ENCODE results near the gene ICOSLG. TPM values are rescaled to one million over a fixed set of nuclear protein-coding genes. Genes with fewer than 3 reads are reported as not detected.
"Not testable (repeated sequence)": the region's sequence is repeated elsewhere in the genome, so short reads cannot be mapped to it uniquely, and the experiment has no call there.

The ICOSLG gene
- total and polyA plus RNA-seq, 2 of the 13 experiments (the other 11 are each of a cell fraction or from before 2014, with no cell fraction given) = 0.51 to 1.3 TPM

DNA sequence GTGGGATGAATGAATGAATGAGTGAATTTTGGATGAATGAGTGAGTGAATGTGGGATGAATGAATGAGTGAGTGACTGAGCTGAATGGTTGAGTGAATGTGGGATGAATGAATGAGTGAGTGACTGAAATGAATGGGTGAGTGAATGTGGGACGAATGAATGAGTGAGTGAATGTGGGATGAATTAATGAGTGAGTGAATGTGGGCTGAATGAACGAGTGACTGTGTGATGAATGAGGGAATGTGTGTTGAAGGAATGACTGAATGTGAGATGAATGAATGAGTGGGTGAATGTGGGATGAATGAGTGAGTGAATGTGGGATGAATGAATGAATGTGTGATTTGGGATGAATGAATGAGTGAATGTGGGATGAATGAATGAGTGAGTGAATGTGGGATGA is 28.8 kb downstream of the ICOSLG start:
- FAIRE-seq; H3K27ac ChIP-seq (ENCODE audit: extremely low read length, insufficient read depth, low read length); H2AFZ ChIP-seq (ENCODE audit: low read length); H3K79me2 ChIP-seq (ENCODE audit: insufficient read depth, low read length); CTCF ChIA-PET (ENCODE audit: low intra/inter-chr PET ratio, low total read pairs); ATAC-seq; H3K4me1 ChIP-seq (ENCODE audit: insufficient read depth, low read length); H3K36me3 ChIP-seq (replicated peaks in 1 of 2; ENCODE audit: control insufficient read depth in 1 of 2, insufficient read depth in 2 of 2, low read length in 2 of 2); H3K9ac ChIP-seq (ENCODE audit: insufficient read depth, low read depth, low read length); H4K20me1 ChIP-seq (ENCODE audit: insufficient read depth, low read length); H3K4me3 ChIP-seq (replicated peaks in 1 of 3; ENCODE audit: insufficient read depth in 1 of 3, low read depth in 2 of 3, low read length in 3 of 3); DNase-seq (ENCODE audit: low spot score); POLR2A ChIA-PET; H3K27me3 ChIP-seq (ENCODE audit: control insufficient read depth in 1 of 2, insufficient read depth in 2 of 2, low read length in 2 of 2); intact Hi-C loops (cut with micrococcal nuclease; ENCODE audit: unreplicated experiment); H3K4me2 ChIP-seq (ENCODE audit: low read depth, low read length); in situ Hi-C loops (cut with HindIII; ENCODE audit: extremely low pct_ligation_motif_present, low pct_unique_long_range_greater_than_20kb); BruUV-seq (replicated peaks); H3K9me3 ChIP-seq (ENCODE audit: low read length): not testable (repeated sequence)
- WGBS (ENCODE audit: low lambda C conversion rate) = 7% methylated on average over 2 of the region's 2 CpGs

DNA sequence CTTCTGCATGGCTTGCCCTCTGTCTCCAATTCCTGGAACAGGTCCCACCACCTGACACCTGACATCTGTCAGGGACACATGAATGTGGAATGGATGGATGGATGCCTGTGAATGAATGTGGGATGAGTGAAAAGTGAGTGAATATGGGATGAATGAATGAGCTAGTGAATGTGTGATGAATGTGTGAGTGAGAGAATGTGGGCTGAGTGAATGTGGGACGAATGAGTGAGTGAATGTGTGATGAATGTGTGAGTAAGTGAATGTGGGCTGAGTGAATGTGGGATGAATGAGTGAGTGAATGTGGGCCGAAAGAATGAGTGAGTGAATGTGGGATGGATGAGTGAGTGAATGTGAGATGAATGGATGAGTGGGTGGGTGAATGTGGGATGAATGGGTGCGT is 29.2 kb downstream of the ICOSLG start:
- 31% methylated on average over 3 of the region's 3 CpGs for WGBS (ENCODE audit: low lambda C conversion rate)
- intact Hi-C loops (cut with micrococcal nuclease; ENCODE audit: unreplicated experiment); H4K20me1 ChIP-seq (ENCODE audit: insufficient read depth, low read length); H3K9ac ChIP-seq (ENCODE audit: insufficient read depth, low read depth, low read length); H3K4me1 ChIP-seq (ENCODE audit: insufficient read depth, low read length); H3K4me3 ChIP-seq (replicated peaks in 1 of 3; ENCODE audit: insufficient read depth in 1 of 3, low read depth in 2 of 3, low read length in 3 of 3); BruUV-seq (replicated peaks); POLR2A ChIA-PET; CTCF ChIA-PET (ENCODE audit: low intra/inter-chr PET ratio, low total read pairs); H2AFZ ChIP-seq (ENCODE audit: low read length); DNase-seq (ENCODE audit: low spot score); H3K27me3 ChIP-seq (ENCODE audit: control insufficient read depth in 1 of 2, insufficient read depth in 2 of 2, low read length in 2 of 2); FAIRE-seq; H3K27ac ChIP-seq (ENCODE audit: extremely low read length, insufficient read depth, low read length); H3K4me2 ChIP-seq (ENCODE audit: low read depth, low read length); H3K79me2 ChIP-seq (ENCODE audit: insufficient read depth, low read length); H3K9me3 ChIP-seq (ENCODE audit: low read length); ATAC-seq; H3K36me3 ChIP-seq (replicated peaks in 1 of 2; ENCODE audit: control insufficient read depth in 1 of 2, insufficient read depth in 2 of 2, low read length in 2 of 2); in situ Hi-C loops (cut with HindIII; ENCODE audit: extremely low pct_ligation_motif_present, low pct_unique_long_range_greater_than_20kb): not testable (repeated sequence)

DNA sequence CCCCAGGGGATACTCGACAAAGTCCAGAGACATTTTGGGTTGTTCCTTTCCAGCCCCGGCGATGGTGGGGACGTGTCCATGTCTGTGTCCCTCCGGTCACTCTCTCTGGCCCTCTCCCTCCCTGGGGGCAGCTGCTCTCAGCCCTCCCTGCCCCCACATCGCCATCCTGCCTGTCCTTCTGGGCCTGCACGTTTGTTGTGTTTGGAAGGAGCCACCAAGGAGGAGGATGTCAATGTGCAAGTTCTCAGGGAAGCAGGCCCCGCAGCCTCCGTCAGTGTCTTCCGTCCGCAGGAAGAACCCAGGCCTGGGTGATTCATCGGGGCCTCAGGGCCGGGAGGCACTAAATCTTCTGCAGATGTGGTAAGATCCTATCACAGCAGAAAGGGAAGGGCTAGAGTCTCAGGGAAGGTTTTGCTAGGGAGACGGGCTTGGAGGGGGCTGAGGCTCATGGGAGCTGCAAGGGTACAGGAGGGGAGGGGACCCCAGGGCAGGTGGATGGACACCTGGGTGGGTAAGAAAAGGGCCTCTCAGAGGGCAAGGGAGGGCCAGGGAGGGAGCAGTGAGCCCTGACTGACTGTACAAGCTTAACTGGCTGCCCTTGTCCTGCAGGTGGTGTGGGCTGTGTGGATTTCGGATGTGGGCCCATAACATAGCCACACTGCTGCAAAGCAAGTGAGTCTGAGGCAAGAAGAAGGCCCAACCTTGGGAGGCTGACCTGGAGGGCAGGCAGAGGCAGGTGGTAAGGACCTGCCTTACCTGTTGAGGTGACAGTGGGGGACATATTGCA is 32.7 kb downstream of the ICOSLG start:
- H3K79me2 ChIP-seq (ENCODE audit: insufficient read depth, low read length); ATAC-seq; FAIRE-seq; BruUV-seq (replicated peaks); H3K36me3 ChIP-seq (replicated peaks in 1 of 2; ENCODE audit: control insufficient read depth in 1 of 2, insufficient read depth in 2 of 2, low read length in 2 of 2); H3K9me3 ChIP-seq (ENCODE audit: low read length); H3K9ac ChIP-seq (ENCODE audit: insufficient read depth, low read depth, low read length); in situ Hi-C loops (cut with HindIII; ENCODE audit: extremely low pct_ligation_motif_present, low pct_unique_long_range_greater_than_20kb); H2AFZ ChIP-seq (ENCODE audit: low read length); DNase-seq (ENCODE audit: low spot score); H3K4me3 ChIP-seq (replicated peaks in 1 of 3; ENCODE audit: insufficient read depth in 1 of 3, low read depth in 2 of 3, low read length in 3 of 3); intact Hi-C loops (cut with micrococcal nuclease; ENCODE audit: unreplicated experiment); H3K4me2 ChIP-seq (ENCODE audit: low read depth, low read length); H4K20me1 ChIP-seq (ENCODE audit: insufficient read depth, low read length); H3K27ac ChIP-seq (ENCODE audit: extremely low read length, insufficient read depth, low read length); CTCF ChIA-PET (ENCODE audit: low intra/inter-chr PET ratio, low total read pairs); H3K27me3 ChIP-seq (ENCODE audit: control insufficient read depth in 1 of 2, insufficient read depth in 2 of 2, low read length in 2 of 2); H3K4me1 ChIP-seq (ENCODE audit: insufficient read depth, low read length); POLR2A ChIA-PET: not testable (repeated sequence)
- WGBS (ENCODE audit: low lambda C conversion rate) = no CpG with 5 or more reads among the region's 15 CpGs

DNA sequence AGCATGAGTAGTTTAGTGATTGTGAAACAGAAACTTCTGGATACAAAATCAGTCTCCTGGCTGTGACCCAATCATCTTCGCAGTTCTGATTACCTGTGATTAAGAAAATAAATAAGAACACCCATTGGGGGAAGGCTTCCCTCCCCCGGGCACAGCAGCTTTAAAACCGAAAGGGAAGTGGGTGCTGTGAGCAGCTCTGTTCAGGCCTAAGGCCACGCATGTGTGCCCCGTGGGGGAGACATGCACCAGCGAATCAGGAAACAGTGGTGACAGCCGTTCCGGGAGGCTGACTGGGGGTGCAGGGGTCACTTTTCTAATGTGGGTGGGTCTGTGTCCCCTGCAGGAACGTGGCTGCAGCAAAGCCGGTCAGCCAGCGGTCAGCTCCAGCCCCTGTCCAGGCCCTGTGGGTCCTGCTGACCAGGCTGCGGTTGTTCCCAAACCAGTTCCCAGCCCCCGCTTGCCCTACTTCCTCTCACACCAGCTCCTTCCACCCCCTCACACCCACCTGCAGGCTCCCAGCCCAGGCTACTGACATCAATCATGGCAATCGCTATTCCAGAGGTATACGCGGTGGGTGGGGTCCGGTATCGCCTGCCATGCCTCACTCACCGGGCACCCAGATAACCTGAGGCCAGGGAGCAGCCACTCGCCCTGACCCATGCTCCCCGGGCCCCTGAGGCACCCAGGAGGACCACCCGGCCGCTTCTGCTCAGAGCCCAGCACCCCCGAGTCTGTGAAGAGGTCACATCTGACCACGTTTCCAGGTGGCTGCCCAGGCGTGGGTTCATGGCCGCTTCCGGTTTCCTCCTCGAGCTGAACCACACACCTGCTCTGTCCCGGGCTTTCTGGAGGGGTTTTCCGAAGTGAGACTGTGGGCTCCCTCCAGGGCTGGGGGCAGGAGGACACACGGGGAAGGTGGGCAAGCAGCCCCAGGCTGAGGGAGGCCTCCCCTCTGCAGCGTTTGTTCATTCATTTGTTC is 33.8 kb downstream of the ICOSLG start:
- BruUV-seq (replicated peaks); H3K27ac ChIP-seq (ENCODE audit: extremely low read length, insufficient read depth, low read length); FAIRE-seq; ATAC-seq; H3K9ac ChIP-seq (ENCODE audit: insufficient read depth, low read depth, low read length); H3K4me2 ChIP-seq (ENCODE audit: low read depth, low read length); in situ Hi-C loops (cut with HindIII; ENCODE audit: extremely low pct_ligation_motif_present, low pct_unique_long_range_greater_than_20kb); DNase-seq (ENCODE audit: low spot score); H3K4me3 ChIP-seq (replicated peaks in 1 of 3; ENCODE audit: insufficient read depth in 1 of 3, low read depth in 2 of 3, low read length in 3 of 3); POLR2A ChIA-PET; H3K79me2 ChIP-seq (ENCODE audit: insufficient read depth, low read length); H3K9me3 ChIP-seq (ENCODE audit: low read length); H2AFZ ChIP-seq (ENCODE audit: low read length); H3K27me3 ChIP-seq (ENCODE audit: control insufficient read depth in 1 of 2, insufficient read depth in 2 of 2, low read length in 2 of 2); CTCF ChIA-PET (ENCODE audit: low intra/inter-chr PET ratio, low total read pairs); intact Hi-C loops (cut with micrococcal nuclease; ENCODE audit: unreplicated experiment); H3K36me3 ChIP-seq (replicated peaks in 1 of 2; ENCODE audit: control insufficient read depth in 1 of 2, insufficient read depth in 2 of 2, low read length in 2 of 2); H3K4me1 ChIP-seq (ENCODE audit: insufficient read depth, low read length); H4K20me1 ChIP-seq (ENCODE audit: insufficient read depth, low read length): not testable (repeated sequence)
- WGBS (ENCODE audit: low lambda C conversion rate) = no CpG with 5 or more reads among the region's 33 CpGs
